Stimulated activated CD8-positive, alpha-beta memory T cell treated with anti-CD3 and anti-CD28 coated beads, Interleukin-7, amount 100 ng/mL, for 24 hours (primary cell): ENCODE data around the gene CENPP.

ENCODE experiments used
- DNase-seq: peaks from one replicate; pipeline ENCODE4 v3.0.0-alpha.2; 2020; ENCODE audit warnings: low read depth

CENPP gene

GRCh38 chr9:92640398-92641091 is 314.8 kb downstream of the CENPP start:
- DNase-seq, result no peak

GRCh38 chr9:92641092-92641809 is 315.5 kb downstream of the CENPP start:
- DNase-seq, result no peak

- no peak for DNase-seq
Observed at GRCh38 chr9:92642041-92642451, 316.3 kb downstream of the CENPP start.

GRCh38 chr9:92642564-92642963 is 316.8 kb downstream of the CENPP start:
- no peak for DNase-seq

- no peak for DNase-seq
Observed at GRCh38 chr9:92644278-92644677, 318.5 kb downstream of the CENPP start.

- no peak for DNase-seq
Observed at GRCh38 chr9:92645041-92645440, 319.3 kb downstream of the CENPP start.

GRCh38 chr9:92647671-92648473 is 322.1 kb downstream of the CENPP start:
- no peak for DNase-seq

GRCh38 chr9:92648474-92648971 is 322.8 kb downstream of the CENPP start:
- no peak for DNase-seq

GRCh38 chr9:92649007-92649406 is 323.3 kb downstream of the CENPP start:
- no peak for DNase-seq

GRCh38 chr9:92650296-92650695 is 324.5 kb downstream of the CENPP start:
- DNase-seq, result no peak

- no peak for DNase-seq
Observed at GRCh38 chr9:92650839-92651621, 325.3 kb downstream of the CENPP start.

- DNase-seq, result no peak
Observed at GRCh38 chr9:92652461-92652860, 326.7 kb downstream of the CENPP start.

- no peak for DNase-seq
Observed at GRCh38 chr9:92654481-92655301, 328.9 kb downstream of the CENPP start.

GRCh38 chr9:92655366-92655765 is 329.6 kb downstream of the CENPP start:
- no peak for DNase-seq

GRCh38 chr9:92655896-92656536 is 330.3 kb downstream of the CENPP start:
- no peak for DNase-seq

GRCh38 chr9:92656537-92656925 is 330.8 kb downstream of the CENPP start:
- no peak for DNase-seq

GRCh38 chr9:92657296-92658094 is 331.7 kb downstream of the CENPP start:
- DNase-seq, result no peak

GRCh38 chr9:92658176-92658575 is 332.4 kb downstream of the CENPP start:
- DNase-seq, result no peak

- no peak for DNase-seq
Observed at GRCh38 chr9:92658611-92659010, 332.9 kb downstream of the CENPP start.

GRCh38 chr9:92659601-92660000 is 333.8 kb downstream of the CENPP start:
- no peak for DNase-seq
